GM12878 (cell line): ENCODE measurements around the gene GTPBP6. TPM values are rescaled to one million over a fixed set of nuclear protein-coding genes. Genes with fewer than 3 reads are reported as not detected.

Experiments used
- ATAC-seq: fragments of 200-7000 bp; cut with Tn5 transposase; 3 replicates; pipeline ENCODE4 v1.9.1; 2020; ENCODE audit warnings: mild to moderate bottlenecking, moderate library complexity
- BruUV-seq: library from RNA; stranded (reverse); fragments of 400-500 nt; replicated peaks from 2 replicates; lab custom pipeline; 2021; lab: Mats Ljungman, UMichigan
- CTCF ChIA-PET: fragments of 300-600 bp; sonication (Branson Sonifier 250); formaldehyde crosslinking; extraction: SDS; loops from one replicate; lab custom pipeline; 2021; ENCODE audit warnings: inconsistent platforms; lab: Yijun Ruan, JAX
- POLR2A ChIA-PET: fragments of 350-600 bp; formaldehyde crosslinking; extraction: SDS; loops from one replicate; lab custom pipeline; 2021; ENCODE audit warnings: inconsistent platforms; lab: Charles Lee
- RAD21 ChIA-PET: fragments of 300-600 bp; sonication (Branson Sonifier 250); formaldehyde crosslinking; loops from one replicate; lab custom pipeline; 2023; ENCODE audit warnings: antibody characterized with exemption; ENCODE audit not compliant: unreplicated experiment; lab: Charles Lee
- SMC1A ChIA-PET: fragments of 300-600 bp; sonication (Branson Sonifier 250); formaldehyde crosslinking; loops from one replicate; lab custom pipeline; 2023; ENCODE audit not compliant: unreplicated experiment, uncharacterized antibody; lab: Charles Lee
- DNase-seq: peaks from one replicate; pipeline ENCODE4 v3.0.0-alpha.2; 2011; ENCODE audit warnings: low read depth, low spot score
- FAIRE-seq: peaks from 3 replicates; lab custom pipeline; 2011; peaks lifted over from hg19 to GRCh38; lab: Jason Lieb, UNC
- H2AFZ ChIP-seq: 2 replicates; pipeline ENCODE4 v1.6.0; 2011; ENCODE audit warnings: low read depth, low read length, control low read depth; ENCODE audit not compliant: control insufficient read depth
- H3K27ac ChIP-seq: 2 replicates; pipeline ENCODE4 v1.5.1; 2011; ENCODE audit warnings: control low read depth; ENCODE audit not compliant: control insufficient read depth, insufficient read depth
- H3K27me3 ChIP-seq, 2 experiments: replicated peaks in 1 of 2; 2 replicates each; pipeline versions ENCODE4 v1.6.0 to v1.6.1; 2011; ENCODE audit warnings: low read length in 1 of 2; ENCODE audit not compliant: control insufficient read depth in 2 of 2, insufficient read depth in 2 of 2
- H3K36me3 ChIP-seq, 2 experiments: 2 replicates each; pipeline ENCODE4 v1.5.1; 2011; ENCODE audit warnings: low read length in 1 of 2; ENCODE audit not compliant: control insufficient read depth in 2 of 2, insufficient read depth in 2 of 2
- H3K4me1 ChIP-seq: 2 replicates; pipeline ENCODE4 v1.6.1; 2011; ENCODE audit warnings: mild to moderate bottlenecking, low read length, moderate library complexity, mixed read lengths; ENCODE audit not compliant: control insufficient read depth, insufficient read depth
- H3K4me2 ChIP-seq: 2 replicates; pipeline ENCODE4 v1.6.0; 2011; ENCODE audit warnings: control low read depth; ENCODE audit not compliant: control insufficient read depth, insufficient read depth
- H3K4me3 ChIP-seq: fragments of 200-600 bp; sonication (generic); 2 replicates; pipeline ENCODE4 v1.5.1; 2016
- H3K79me2 ChIP-seq: 2 replicates; pipeline ENCODE4 v1.6.0; 2011; ENCODE audit warnings: low read length; ENCODE audit not compliant: control insufficient read depth, insufficient read depth
- H3K9ac ChIP-seq: 2 replicates; pipeline ENCODE4 v1.8.0; 2011; ENCODE audit warnings: low read length, control low read depth, mixed read lengths; ENCODE audit not compliant: control insufficient read depth, insufficient read depth
- H3K9me3 ChIP-seq: replicated peaks from 3 replicates; pipeline ENCODE4 v1.5.1; 2011; ENCODE audit warnings: mild to moderate bottlenecking, low read length; ENCODE audit not compliant: control insufficient read depth, insufficient read depth
- H4K20me1 ChIP-seq: 2 replicates; pipeline ENCODE4 v1.6.0; 2011; ENCODE audit not compliant: control insufficient read depth, insufficient read depth
- BMI1 ChIP-seq: fragments of 450-650 bp; IDR thresholded peaks from 2 replicates; pipeline ENCODE4 v1.6.1; 2016; ENCODE audit warnings: mild to moderate bottlenecking, moderate library complexity, borderline replicate concordance
- CEBPB ChIP-seq, 2 experiments: fragments of 150-350 bp in 1 of 2; IDR thresholded peaks; 2 replicates each; pipeline ENCODE4 v1.6.1; 2012 to 2014; ENCODE audit warnings: low read depth in 2 of 2, low read length in 2 of 2, borderline replicate concordance in 1 of 2, inconsistent platforms in 1 of 2
- CHD4 ChIP-seq: fragments of 200-600 bp; sonication (generic); IDR thresholded peaks from 2 replicates; pipeline ENCODE4 v1.6.1; 2016; ENCODE audit warnings: mild to moderate bottlenecking
- DPF2 ChIP-seq: fragments of 450-650 bp; IDR thresholded peaks from 2 replicates; pipeline ENCODE4 v1.6.1; 2017; ENCODE audit warnings: mild to moderate bottlenecking
- FOS ChIP-seq: IDR thresholded peaks from 3 replicates; pipeline ENCODE4 v1.6.1; 2011; ENCODE audit warnings: borderline replicate concordance; ENCODE audit not compliant: insufficient read length; ENCODE audit errors: extremely low read depth
- IRF4 ChIP-seq: IDR thresholded peaks from 2 replicates; pipeline ENCODE4 v1.6.1; 2011; ENCODE audit warnings: low read depth, low read length
- MXI1 ChIP-seq: fragments of 150-350 bp; IDR thresholded peaks from 2 replicates; pipeline ENCODE4 v1.6.1; 2011; ENCODE audit warnings: low read depth, mild to moderate bottlenecking, inconsistent platforms, low read length, improper control_type of control experiment
- NFYB ChIP-seq: IDR thresholded peaks from 2 replicates; pipeline ENCODE4 v1.6.1; 2011; ENCODE audit warnings: low read depth, mild to moderate bottlenecking, low read length, improper control_type of control experiment, moderate library complexity; ENCODE audit not compliant: insufficient read depth
- NR2C1 ChIP-seq: fragments of 450-650 bp; IDR thresholded peaks from 2 replicates; pipeline ENCODE4 v1.6.1; 2017; ENCODE audit warnings: antibody characterized with exemption, mild to moderate bottlenecking, moderate library complexity
- NR2F1 ChIP-seq: fragments of 450-650 bp; conservative IDR thresholded peaks from 2 replicates; pipeline ENCODE4 v1.6.1; 2017; ENCODE audit warnings: mild to moderate bottlenecking
- PAX5 ChIP-seq: IDR thresholded peaks from 2 replicates; pipeline ENCODE4 v1.6.1; 2011; ENCODE audit warnings: low read depth, low read length, borderline replicate concordance
- PAX8 ChIP-seq: fragments of 450-650 bp; IDR thresholded peaks from 2 replicates; pipeline ENCODE4 v1.6.1; 2017; ENCODE audit warnings: mild to moderate bottlenecking, moderate library complexity
- PML ChIP-seq: IDR thresholded peaks from 2 replicates; pipeline ENCODE4 v1.6.1; 2012; ENCODE audit warnings: low read length, inconsistent platforms
- RCOR1 ChIP-seq: conservative IDR thresholded peaks from 2 replicates; pipeline ENCODE4 v1.6.1; 2012; ENCODE audit warnings: low read depth, low read length, improper control_type of control experiment
- SMAD1 ChIP-seq: fragments of 450-650 bp; IDR thresholded peaks from 2 replicates; pipeline ENCODE4 v1.6.1; 2018; ENCODE audit warnings: mild to moderate bottlenecking, low read depth; ENCODE audit not compliant: partially characterized antibody
- STAT3 ChIP-seq: IDR thresholded peaks from 2 replicates; pipeline ENCODE4 v1.6.1; 2011; ENCODE audit warnings: low read depth, low read length, improper control_type of control experiment
- TCF3 ChIP-seq: IDR thresholded peaks from 2 replicates; pipeline ENCODE4 v1.6.1; 2012; ENCODE audit warnings: low read depth, mild to moderate bottlenecking, low read length, borderline replicate concordance; ENCODE audit not compliant: insufficient read depth
- whole genome bisulfite sequencing: methylation state at CpG from one replicate; pipeline ENCODE4 v1.1.6; 2016; ENCODE audit warnings: low lambda C conversion rate; ENCODE audit not compliant: insufficient replicate concordance, insufficient coverage; ENCODE audit errors: missing lambda C conversion rate; 5-methylcytosine and 5-hydroxymethylcytosine counted together
- in situ Hi-C: fragments of 300-500 bp; cut with MboI; formaldehyde crosslinking; loops from 9 replicates; pipeline ENCODE4 v1.14.3; 2018; ENCODE audit warnings: mixed read lengths
- intact Hi-C: fragments of 100-400 bp; cut with micrococcal nuclease; formaldehyde crosslinking; loops from one replicate; pipeline ENCODE4 v1.14.2; 2022; ENCODE audit not compliant: unreplicated experiment
- polyA plus RNA-seq, 11 experiments: library from polyadenylated mRNA; depleted of rRNA in 4 of 11; unstranded in 6 of 11; stranded (reverse) in 5 of 11; fragments of >200 nt; fragmentation: Nextera tagmentation in 4 of 11; fragmentation: Illumina TruSeq in 1 of 11; extraction: Ambion mirVana in 4 of 11; extraction: Trizol in 1 of 11; gene quantifications; 1 replicate in 1 of 11; 2 replicates in 10 of 11; pipeline versions ENCODE4 v1.2.1 to v1.2.3, GENCODE V29; 2011 to 2016; ENCODE audit warnings: inconsistent platforms in 2 of 11, missing spikeins in 2 of 11, low read depth in 1 of 11
- total RNA-seq, 4 experiments: library from RNA; depleted of rRNA in 3 of 4; stranded (reverse); fragments of >200 nt in 3 of 4; fragmentation: Illumina TruSeq in 1 of 4; extraction: Trizol in 1 of 4; gene quantifications; 2 replicates each; pipeline versions ENCODE4 v1.2.1 to v1.2.3, GENCODE V29; 2013 to 2021
- TF ChIP-seq, protein P1 (sequence below): IDR thresholded peaks from 2 replicates; pipeline ENCODE4 v1.6.1; 2011; ENCODE audit warnings: low read depth, mild to moderate bottlenecking, low read length, moderate library complexity, borderline replicate concordance; ENCODE audit errors: extremely low read depth

GTPBP6 gene
- total and polyA plus RNA-seq, 10 of the 15 experiments (the other 5 are each of a cell fraction or from before 2014, with no cell fraction given), result 0.31 to 71.0 (median 21.1) TPM

DNA sequence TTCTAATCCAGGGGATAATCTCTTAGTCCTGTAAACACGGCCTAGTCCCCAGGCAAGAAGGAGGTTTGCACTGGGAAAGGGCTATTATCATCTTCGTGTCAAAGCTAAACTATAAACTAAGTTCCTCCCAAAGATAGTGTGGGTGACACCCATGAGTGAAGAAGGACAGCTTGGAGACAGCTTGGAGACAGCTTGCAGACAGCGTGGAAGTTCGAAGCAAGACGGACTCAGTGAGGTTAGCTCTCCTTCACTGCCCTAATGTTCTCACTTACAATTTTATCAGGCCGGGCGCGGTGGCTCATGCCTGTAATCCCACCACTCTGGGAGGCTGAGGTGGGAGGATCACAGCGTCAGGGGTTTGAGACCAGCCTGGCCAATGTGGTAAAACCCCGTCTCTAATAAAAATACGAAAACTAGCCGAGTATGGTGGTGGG lies 56.7 kb downstream of the GTPBP6 start:
- intact Hi-C loops, result no loop called here
- 72% methylated on average over 12 of the region's 12 CpGs for WGBS
- POLR2A ChIA-PET, result no interaction called here
- FAIRE-seq (no peak), DNase-seq (no peak), ATAC-seq (peak; percentile 22; the same call in 2 of the 3 replicates)
- RAD21 ChIA-PET, result no interaction called here
- TF ChIP-seq, protein P1, sequence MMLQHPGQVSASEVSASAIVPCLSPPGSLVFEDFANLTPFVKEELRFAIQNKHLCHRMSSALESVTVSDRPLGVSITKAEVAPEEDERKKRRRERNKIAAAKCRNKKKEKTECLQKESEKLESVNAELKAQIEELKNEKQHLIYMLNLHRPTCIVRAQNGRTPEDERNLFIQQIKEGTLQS, result no peak
- TF ChIP-seq FOS (no peak), MXI1 (no peak), NFYB (no peak), NR2C1 (no peak)
- SMC1A ChIA-PET, result no interaction called here
- no peaks in the 10 kb centered on the region for H4K20me1 ChIP-seq
- H3K9me3 ChIP-seq, result no peaks in the 10 kb centered on the region
- H2AFZ ChIP-seq, result no peak overlapping the region
- CTCF ChIA-PET, result no interaction called here
- no peak overlapping the region for H3K9ac ChIP-seq
- no peak overlapping the region for H3K27ac ChIP-seq
- in situ Hi-C loops, result no loop called here
- no peaks in the 10 kb centered on the region for H3K27me3 ChIP-seq
- H3K79me2 ChIP-seq, result no peaks in the 10 kb centered on the region
- BruUV-seq, result no TSS peak
- H3K4me3 ChIP-seq, result no peak overlapping the region
- no peaks in the 10 kb centered on the region for H3K4me1 ChIP-seq
- H3K4me2 ChIP-seq, result no peak overlapping the region
- no peaks in the 10 kb centered on the region for H3K36me3 ChIP-seq

DNA sequence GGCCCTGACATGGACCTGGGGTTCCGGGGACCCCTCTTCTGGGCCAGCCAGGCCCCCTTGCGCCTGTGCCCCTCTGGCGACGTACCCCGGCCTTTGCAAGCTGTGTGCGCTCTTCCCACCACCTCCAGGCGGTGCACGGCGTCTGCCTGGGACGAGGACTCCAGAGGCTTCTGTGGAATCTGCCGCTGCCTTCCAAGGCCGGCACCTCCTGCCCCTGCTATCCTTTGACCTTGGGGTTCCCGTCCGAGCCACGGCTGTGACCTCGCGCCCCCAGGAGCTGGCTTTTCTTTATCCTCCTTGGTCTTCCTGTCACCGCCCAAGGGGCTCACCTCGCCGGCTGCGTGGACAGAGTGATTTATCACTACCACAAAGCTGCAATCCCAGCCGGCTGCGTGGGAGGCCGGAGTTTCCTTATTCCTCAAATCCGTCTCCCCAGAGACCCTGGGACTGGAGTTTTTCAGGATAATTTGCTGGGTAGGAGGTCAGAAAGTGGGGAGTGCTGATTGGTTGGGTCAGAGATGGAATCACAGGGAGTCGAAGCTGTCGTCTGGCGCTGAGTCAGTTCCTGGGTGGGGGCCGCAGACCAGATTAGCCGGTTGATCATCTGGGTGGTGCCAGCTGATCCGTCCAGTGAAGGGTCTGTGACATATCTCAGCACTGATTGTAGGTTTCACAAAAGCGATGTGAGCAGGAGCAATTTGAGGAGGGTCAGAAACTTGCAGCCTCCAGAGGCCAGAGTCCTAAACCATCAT lies 57.3 kb downstream of the GTPBP6 start:
- BruUV-seq, result no TSS peak
- Histone ChIP-seq H4K20me1 (no peaks in the 10 kb centered on the region), H3K9ac (no peak overlapping the region), H3K79me2 (no peaks in the 10 kb centered on the region), H3K27me3 (no peaks in the 10 kb centered on the region), H3K9me3 (no peaks in the 10 kb centered on the region), H2AFZ (no peak overlapping the region), H3K27ac (no peak overlapping the region), H3K4me3 (no peak overlapping the region), H3K36me3 (no peaks in the 10 kb centered on the region), H3K4me1 (no peaks in the 10 kb centered on the region), H3K4me2 (no peak overlapping the region)
- 83% methylated on average over 22 of the region's 32 CpGs for whole genome bisulfite sequencing
- FAIRE-seq, result no peak
- intact Hi-C loops (no loop called here), in situ Hi-C loops (no loop called here)
- ChIA-PET POLR2A (no interaction called here), RAD21 (no interaction called here), SMC1A (no interaction called here), CTCF (no interaction called here)
- no peak for ATAC-seq
- DNase-seq, result no peak
- TF ChIP-seq RCOR1 (no peak), STAT3 (no peak), FOS (no peak), PAX5 (no peak), SMAD1 (no peak), TCF3 (no peak), CEBPB (IDR thresholded peaks at IDR 0.05; ENCODE audit: borderline replicate concordance in 1 of 2, low read depth in 2 of 2, low read length in 2 of 2) (no peak), DPF2 (no peak), BMI1 (no peak), NR2F1 (no peak), IRF4 (no peak), PML (no peak), CHD4 (no peak), PAX8 (no peak)
